HG03521 (cell line): ENCODE results near the gene NTSR2.
"Not testable (repeated sequence)": the region's sequence is repeated elsewhere in the genome, so short reads cannot be mapped to it uniquely, and the experiment has no call there.

ENCODE experiments used
- ATAC-seq: cut with Tn5 transposase; IDR thresholded peaks from one replicate; pipeline ENCODE4 v1.9.1; 2021; ENCODE audit warnings: mild to moderate bottlenecking, moderate library complexity; ENCODE audit not compliant: unreplicated experiment

The NTSR2 gene

DNA sequence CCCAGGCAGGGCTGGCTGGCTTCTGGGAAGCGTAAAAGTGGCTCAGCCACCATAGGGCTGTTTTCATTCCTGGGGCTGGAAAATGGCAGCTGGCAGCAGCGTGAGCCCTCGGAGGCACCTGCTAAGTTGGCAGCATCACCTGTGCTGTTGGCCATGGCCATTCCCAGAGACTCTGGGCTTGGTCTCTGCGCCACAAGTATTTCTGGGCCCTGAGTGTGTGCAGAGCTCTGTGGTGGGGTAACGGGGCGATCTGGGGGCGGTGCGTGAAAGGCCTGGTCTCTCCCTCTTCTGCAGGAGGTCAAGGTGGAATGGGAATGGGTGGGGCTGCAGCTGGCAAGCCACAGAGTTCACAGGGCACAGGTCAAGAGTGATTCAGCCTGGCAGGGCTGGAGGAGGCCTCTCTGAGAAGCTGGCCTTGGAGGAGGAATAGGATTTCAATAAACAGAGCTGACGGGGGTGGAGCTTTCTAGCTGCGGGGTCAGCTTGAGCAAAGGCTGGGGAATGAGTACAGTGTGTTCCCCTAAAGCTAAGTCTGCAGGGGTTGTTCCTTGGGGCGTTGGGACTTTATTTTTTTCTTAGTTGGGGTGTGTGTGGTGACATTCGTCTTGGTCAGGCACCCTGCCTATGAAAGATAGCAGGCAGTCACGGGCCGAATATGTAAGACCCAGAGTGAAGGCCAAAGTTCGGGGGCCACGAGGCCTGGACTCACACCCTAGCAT is 10.3 kb upstream of the NTSR2 start:
- ATAC-seq = no peak

DNA sequence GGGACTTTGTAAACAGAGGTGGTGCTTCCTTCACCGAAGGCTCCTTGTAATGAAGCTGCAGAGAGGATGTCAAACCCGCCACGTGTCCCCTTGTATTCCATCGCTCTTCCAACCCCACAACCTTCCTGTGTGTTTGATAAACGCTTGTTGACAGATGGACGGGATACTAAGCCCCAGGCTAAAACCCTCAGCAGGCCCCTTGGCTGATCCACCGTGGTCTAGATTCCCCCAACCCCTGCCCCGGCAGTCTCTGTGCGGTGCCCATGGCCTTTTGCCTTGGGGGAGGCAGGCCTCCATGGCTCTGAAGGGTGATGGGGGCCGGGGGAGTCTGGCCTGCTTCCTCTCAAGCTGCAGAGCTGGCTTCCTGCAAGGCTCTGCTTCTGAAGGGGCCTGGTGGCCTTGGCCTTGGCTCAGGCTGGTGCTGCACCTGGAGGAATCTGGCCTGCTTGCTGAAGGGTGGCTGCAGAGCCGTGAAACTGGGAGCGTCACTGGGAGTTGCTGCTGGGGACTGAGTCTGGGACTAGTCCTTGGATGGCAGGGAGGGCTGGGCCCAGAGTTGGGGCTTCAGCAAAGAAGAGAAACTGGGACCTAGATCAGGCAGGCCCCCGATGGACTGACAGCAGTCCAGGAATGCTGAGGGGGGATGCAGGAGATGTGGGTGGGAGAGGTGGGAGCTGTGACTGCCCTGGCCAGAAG is 9.6 kb upstream of the NTSR2 start:
- ATAC-seq = no peak

DNA sequence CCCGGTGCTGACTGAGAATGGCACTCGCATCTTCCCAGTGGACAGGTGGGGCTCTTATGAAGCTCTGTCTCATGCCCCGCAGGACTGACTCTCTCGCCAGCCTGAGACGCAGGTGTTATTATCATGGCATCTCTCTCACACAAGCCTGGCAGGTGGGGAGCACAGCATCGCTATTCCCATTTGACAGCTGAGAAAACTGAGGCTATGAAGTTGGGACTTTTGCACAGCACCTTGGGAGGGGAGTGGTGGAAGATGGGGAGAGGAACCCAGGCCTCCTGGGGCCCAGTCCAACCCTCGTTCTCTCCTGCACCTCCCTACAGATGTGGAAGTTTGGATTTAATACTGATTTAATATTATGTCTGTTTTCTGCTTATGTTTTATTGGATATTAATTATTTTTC is 9.0 kb upstream of the NTSR2 start:
- no peak for ATAC-seq

DNA sequence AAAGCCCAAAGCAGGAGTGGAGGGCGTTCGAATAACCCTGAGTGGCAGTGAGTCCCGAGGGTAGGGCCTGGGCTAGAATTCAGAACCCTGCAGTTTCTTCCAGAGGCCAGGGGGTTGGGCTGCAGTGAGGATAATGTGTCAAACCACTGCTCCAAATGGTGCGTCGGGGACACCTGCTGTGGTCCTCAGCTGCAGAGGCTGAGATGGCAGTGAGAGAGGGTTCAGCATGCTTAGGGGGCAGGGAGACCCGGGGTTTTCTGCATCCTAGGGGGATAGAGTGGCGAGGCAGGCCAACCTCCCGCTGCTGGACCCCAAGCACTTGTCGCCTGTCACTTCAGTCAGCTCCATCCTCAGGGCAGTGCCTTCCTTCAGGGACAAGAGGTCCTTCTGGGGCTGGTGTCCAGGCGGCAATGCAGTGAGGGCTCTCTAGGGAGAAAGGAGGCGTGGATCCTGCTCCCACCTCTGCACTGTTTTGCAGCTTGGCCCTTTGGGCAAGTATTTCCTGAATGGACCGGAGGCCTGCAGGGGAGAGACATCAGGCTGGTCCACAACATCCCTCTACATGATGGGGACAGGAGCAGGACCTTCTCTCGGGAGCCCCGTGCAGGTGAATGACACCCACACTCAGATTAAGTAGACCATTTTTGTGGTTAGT is 8.4 kb upstream of the NTSR2 start:
- no peak for ATAC-seq

DNA sequence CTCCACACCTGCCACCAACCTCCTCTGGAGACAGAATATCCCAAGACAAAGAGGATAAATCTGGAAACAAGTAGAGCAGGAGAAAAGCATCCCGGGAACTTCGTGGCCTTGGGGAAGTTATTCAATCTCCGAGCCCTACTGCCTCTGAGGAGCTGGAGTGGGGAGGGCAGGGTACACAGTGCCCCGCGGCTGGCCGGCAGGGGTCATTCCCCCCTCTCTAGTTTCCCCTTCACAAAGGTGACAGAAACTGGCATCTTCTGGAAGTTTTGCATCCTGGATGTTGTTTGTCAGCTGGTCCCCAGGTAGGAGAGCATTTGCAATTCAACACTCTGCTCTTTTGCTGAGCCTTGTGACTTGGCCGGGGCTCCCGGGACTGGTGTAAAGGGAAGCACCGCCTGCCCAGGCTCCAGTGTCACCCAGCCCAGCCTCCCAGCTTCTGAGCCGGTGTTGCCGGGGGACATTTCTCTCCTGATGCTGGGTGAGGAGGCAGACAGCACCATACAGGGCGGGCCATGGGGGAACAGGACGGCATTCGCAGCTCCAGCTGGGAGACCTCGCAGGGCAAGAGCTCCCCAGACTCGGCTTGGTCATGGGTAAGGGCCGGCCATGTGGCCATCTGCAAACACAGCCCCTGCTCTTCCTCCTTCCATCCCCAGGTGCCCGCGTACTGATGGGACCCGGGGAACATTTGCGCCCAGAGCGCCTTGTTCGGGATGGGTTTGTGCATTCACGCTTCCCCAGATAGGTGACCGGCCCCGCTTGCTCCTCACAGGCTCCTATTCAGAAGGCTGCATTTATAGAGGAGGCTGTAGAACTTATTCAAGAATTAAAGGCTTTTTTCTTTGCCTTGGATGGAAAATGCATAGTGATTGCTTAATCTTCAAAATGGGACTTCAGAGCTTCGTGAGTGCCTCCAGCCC is 7.4 kb upstream of the NTSR2 start:
- ATAC-seq = no peak

DNA sequence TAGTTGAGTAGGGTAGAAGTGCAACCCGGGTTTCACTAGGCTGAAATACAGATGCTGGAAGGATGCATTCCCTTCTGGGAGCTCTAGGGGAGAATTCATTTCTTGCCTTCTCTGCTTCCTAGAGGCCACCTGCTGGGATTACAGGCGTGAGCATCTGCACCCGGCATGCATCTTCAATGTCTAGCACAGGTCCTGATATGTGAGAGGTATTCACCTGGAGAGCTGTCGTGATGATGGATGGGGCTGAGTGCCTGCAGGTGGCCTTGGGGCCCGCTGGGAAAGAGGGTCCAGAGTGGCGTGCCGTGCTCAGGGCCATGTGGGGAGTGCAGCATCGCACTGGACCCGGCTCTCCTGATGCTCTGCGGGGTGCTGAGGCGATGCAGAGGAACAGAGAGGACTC is 6.6 kb upstream of the NTSR2 start:
- ATAC-seq = no peak

DNA sequence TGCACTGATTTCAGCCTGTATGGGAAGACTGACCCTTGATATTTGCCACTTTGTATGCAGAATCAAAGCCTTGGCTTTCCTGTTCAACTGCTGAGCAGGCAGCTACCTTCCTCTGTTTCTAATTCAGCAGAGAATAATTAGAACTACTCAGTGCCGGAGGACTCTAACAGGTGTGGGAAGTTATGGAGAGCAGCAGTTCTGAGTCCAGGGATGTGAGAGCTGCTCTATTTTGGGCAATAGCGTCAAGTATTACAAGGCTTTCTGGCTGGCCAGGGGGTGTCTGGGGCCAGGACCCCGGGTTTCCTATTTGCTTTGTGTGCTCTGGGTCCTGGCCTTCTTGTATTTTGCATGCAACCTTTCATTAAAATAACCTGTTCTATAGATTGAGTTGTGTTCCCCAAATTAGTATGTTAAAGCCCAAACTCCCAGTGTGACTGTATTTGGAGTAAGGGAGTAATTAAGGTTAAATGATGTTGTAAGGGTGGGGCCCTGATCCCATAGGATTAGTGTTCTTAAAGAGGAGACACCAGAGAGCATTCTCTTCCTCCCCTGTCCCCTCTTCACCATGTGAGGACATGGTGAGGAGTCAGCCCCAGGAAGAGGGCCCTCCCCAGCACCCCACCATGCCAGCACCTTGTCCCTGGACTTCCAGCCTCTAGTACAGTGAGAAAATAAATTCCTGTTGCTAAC is 5.6 kb upstream of the NTSR2 start:
- no peak for ATAC-seq

DNA sequence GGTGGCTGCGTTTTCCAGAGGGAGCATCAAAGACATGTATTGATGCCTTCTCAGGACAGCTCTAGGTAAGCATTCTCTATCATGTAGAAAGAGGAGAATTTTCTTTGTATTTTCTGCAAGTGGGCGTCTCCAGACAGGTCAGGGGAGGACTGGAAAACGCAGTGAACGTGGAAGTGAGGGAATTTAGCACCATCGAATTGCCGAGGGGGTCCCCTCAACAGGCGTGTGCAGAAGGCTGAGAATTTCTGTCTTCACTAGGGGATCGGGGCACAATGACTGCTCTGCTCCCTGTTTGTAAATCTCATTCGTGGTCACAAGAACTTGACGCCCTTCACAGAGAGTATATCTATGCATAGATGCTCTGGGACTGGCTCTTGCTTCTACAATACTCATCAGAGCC is 5.0 kb upstream of the NTSR2 start:
- no peak for ATAC-seq

DNA sequence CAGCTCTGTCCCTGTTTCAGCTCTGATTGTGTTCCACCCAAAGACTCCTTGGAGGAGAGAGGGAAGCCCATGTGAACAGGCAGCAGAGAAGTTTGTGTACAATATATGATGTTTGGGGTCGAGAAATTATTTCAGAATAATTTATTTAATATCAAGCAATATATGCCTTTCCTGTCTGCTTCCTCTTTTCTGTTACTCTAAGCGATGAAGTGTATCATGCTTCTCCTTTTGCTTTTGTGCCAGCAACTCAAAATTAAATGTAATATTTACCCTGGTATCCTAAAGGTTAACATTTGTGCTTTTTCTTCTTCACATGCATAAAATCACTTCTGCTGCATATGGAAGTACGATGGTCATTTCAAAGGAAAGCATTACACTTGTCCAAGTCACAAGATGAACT is 2.4 kb upstream of the NTSR2 start:
- no peak for ATAC-seq

DNA sequence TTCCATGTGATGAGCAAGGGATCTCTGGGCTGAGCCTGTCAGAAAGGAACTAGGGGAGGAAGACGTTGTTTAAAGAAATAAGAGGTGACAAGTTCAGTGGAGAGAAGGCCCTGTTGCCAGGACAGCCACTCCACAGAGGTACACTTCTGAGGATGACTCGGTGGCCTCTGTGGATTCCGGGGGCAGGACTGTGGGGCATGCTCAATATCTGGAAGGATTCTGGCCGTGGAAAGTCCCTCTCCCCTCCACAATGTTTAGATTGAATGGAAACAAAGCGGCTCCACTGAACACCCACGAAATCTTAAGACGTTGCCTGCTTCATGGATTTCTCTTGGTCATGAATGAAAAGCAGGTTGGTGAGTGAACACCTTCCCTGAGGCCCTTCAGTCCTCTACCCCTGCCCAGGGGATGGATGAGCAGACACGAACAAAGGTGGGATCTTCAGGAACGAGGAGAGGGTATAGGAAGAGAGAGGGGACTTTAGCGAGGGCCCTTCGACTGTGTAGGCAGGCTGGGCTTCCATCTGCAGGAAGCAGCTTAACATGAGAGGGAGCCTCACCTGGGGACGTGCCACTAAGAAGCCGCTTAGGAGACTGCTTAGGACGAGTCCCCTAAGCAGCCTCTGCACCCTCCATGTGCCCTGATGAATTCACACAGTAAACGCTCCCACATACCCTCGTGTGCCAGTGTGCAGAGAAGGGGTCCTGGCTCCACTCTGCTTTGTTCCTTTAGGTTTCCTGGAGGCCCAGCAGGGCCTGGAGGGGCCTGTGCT is 1.9 kb downstream of the NTSR2 start:
- ATAC-seq = no peak

DNA sequence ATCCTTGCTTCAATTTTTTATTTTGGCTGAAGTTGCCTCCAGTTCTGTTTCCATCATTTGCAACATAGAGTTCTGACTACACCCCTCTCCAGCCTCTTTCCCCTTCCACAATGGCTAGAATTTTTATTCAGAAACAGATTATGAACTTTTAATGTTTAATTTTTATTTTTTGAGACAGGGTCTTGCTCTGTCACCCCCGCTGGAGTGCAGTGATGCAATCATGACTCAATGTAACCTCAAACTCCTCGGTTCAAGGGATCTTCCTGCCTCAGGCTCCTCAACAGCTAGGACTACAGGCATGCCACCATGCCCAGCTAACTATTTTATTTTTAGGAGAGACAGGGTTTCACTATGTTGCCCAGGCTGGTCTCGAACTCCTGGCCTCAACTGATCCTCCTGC is 2.8 kb downstream of the NTSR2 start:
- no peak for ATAC-seq

DNA sequence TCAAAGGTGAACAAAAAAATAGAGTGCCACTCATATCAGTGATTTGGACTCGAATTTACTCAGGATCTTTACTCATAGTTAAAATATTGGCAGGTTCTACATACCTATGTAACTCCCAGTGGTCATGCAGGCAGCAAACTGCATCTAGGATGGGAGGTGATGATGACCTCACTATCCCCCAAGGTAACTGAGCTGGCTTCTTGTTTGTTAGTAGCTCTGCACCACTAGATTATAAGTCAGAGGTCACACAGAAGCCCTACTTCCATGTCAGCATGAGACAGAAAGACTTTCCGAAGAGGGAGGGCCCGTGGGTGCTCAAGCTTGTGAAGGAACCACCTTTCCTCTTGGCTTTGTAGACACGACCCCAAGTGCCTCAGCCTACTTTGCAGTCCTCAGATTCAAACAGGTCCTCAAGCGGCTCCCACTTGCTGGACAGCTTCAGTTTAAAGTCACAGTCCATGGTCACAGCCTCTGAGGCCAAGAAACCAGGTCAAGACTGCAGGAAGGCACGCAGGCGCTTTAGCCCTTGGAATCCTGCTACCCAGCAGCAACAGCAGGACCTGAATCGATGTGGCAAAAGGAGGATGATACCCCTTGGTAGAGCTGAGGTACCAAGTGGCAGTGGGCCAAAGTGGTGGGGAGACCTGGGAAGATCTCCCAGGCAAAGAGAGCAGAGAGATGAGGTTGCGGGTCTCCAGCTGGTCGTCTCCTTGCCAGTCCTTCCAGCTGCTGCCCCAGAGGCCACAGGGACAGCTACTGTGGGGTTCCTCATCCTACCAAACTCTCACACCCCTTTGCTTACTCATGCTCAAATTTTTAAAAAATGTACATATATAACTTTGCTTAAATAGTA is 4.3 kb downstream of the NTSR2 start:
- ATAC-seq = no peak

DNA sequence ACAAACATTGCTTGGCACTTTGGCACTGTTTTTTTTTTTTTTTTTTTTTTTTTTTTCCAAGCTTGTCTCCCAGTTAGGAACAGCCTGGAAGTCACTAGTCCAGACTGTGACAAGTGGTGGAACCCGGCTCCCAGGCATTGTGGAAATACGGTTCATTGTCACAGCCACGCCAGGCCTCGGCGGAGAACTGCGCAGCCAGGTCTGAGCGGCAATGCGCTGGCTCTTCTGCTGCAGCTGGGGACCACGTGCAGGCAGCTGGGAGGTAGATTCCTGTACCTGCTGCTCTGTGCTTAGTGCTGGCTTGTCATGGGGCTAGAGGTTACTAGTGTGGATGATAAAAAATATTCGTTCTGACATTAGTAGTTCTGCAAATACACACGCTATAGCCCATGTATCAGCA is 5.0 kb downstream of the NTSR2 start:
- no peak for ATAC-seq

DNA sequence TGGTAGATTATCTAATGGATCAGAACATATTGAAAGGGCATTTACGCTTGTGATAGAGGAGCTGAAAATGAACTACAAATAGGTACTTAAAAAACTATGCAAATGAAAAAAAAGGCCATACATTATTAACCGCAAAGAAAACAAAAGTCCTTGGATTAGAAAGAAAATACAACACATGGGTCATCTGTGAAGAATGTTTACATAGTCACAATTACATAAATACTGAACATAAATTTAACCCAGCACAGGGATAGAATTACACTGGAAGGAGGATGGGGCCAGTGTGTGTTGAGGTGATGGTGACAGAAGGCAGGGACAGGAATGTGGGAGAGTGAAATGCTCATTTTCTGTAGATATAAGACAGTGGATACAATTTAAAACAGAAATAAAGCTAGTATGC is 6.6 kb downstream of the NTSR2 start:
- no peak for ATAC-seq

DNA sequence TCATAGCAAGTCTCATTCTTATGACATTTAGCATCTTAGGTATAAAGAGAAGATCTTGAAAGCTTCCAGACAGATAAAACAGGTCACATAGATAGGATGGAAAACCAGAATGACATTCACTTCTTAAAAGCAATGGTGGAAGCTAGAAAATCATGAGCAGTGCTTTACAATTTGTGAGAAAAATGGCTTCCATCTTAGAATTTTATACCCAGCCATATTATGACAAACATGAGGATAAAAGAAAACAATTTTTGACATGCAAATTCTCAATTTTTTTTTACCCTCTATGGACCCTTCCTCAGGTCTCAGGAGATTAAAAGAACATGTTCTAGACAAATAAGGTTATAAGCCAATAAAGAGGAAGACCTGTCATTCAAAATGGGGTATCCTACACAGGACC is 7.1 kb downstream of the NTSR2 start:
- no peak for ATAC-seq

DNA sequence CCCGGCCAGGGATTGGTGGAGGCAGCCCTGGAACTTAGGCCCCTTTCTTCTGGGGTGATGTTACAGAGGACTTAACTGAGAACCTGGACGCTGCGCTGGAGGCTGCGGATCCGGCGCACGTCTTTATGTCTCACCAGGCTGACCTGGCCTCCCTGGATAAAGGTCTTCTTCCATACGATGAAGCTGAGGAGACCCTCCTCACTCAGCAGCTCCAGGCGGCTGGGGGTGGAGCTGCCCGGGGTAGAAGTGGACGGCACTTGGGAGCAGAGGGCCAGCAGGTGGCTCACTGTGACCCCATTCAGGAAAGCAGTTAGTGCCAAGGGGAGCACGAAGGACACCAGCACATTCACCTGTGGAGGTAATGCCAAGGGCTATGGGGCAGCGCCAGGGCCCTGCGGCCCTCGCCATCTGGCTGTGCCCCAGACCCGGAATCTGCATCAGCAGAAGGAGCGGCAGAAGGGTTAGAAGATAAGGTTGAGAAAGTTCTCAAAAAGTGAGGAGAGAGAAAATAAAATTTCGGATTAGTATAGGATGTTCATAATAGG is 8.0 kb downstream of the NTSR2 start:
- ATAC-seq = no peak

DNA sequence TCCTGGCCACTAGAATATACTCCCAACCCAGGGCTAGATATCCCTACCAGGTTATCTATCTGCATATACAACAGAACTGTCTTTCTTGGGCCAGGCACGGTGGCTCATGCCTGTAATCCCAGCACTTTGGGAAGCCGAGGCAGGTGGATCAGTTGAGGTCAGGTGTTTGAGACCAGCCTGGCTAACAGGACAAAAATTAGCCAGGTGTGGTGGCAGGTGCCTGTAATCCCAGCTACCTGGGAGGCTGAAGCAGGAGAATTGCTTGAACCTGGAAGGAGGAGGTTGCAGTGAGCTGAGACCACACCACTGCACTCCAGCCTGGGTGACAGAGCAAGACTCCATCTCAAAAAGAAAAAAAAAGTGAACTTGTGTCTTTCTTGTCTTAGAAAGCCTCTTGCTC is 9.6 kb downstream of the NTSR2 start:
- not testable (repeated sequence) for ATAC-seq

DNA sequence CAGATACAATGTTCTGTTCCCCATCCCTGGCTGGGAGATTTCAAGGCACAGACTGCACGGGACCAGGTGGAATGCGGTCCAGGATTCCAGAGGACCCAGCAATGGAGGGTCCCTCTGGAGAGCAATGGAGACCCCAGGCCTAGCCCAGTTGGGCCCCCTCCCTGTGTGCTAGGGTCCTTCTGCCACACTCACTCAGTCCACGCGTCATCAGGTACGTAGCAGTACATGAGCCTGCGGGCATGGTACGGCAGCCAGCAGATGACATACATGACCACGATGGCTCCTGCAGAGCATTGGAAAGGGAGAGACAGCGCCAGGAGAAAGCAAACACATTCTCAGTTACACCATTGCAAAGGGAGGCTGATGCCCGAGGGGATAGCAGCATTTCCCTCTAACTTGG is 10.1 kb downstream of the NTSR2 start:
- no peak for ATAC-seq

DNA sequence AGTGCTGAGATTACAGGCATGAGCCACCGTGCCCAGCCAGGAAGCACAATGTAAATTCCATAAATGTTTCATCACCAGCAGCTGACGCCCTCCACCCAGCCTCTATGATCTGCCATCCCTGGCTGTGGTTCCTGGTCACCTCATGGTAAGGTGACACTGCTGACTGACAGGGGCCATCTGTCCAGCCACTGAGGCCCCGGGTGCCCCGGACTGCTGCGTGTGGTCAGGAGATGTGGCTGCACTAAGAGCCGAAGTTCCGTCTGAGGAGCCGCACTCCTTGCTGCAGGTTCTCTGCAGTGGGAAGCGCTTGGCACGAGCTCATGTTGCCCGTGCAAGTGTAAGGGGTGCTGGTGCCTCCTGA is 10.9 kb downstream of the NTSR2 start:
- no peak for ATAC-seq
